GM08714 (cell line): ENCODE data around the gene MED23.
"Not testable (repeated sequence)": the region's sequence is repeated elsewhere in the genome, so short reads cannot be mapped to it uniquely, and the experiment has no call there.

Experiments used
- H3K4me3 ChIP-seq: fragments of 200-500 bp; sonication (Bioruptor generic); 2 replicates; pipeline ENCODE4 v1.5.1; 2014; ENCODE audit warnings: mild to moderate bottlenecking, low read length, inconsistent platforms
- ZNF274 ChIP-seq: IDR thresholded peaks from 2 replicates; pipeline ENCODE4 v1.6.1; 2012; ENCODE audit warnings: mild to moderate bottlenecking, low read depth, low read length

Gene MED23

DNA sequence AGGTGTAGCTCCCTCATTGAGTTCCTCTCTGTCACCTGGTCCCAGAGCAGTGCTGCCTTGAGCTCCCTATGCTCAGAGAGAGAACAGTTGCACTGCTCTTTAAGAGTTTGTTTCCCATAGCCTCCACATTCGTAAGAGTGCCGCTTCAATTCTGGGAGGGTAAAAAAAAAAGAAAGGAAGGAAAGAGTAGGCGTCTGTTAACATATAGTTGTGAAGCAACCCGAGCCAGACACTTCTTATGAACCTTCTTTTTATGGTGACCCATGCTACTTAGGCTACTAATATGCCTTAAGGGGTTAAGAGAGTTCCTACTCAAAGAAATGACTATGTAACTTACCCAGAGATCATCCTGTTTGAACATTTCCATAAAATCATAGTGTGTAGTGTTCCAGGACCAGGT lies 59.3 kb downstream of the MED23 start:
- no peak for TF ChIP-seq ZNF274

DNA sequence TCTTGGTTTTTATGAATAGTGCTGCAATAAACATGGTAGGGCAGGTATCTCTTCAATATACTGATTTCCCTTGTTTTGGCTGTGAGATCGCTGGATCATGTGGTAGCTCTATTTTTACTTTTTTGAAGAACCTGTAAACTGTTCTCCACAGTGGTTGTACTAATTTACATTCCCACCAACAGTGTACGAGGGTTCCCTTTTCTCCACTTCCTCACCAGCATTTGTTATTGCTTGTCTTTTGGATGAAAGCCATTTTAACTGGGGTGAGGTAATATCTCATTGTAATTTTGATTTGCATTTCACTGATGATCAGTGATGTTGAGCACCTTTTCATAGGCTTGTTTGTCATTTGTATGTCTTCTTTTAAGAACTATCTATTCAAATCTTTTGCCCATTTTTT lies 63.0 kb downstream of the MED23 start:
- no peak overlapping the region for H3K4me3 ChIP-seq
- no peak for TF ChIP-seq ZNF274

More for the DNA sequence above, 59.3 kb downstream of the MED23 start:
- H3K4me3 ChIP-seq: no peak overlapping the region

DNA sequence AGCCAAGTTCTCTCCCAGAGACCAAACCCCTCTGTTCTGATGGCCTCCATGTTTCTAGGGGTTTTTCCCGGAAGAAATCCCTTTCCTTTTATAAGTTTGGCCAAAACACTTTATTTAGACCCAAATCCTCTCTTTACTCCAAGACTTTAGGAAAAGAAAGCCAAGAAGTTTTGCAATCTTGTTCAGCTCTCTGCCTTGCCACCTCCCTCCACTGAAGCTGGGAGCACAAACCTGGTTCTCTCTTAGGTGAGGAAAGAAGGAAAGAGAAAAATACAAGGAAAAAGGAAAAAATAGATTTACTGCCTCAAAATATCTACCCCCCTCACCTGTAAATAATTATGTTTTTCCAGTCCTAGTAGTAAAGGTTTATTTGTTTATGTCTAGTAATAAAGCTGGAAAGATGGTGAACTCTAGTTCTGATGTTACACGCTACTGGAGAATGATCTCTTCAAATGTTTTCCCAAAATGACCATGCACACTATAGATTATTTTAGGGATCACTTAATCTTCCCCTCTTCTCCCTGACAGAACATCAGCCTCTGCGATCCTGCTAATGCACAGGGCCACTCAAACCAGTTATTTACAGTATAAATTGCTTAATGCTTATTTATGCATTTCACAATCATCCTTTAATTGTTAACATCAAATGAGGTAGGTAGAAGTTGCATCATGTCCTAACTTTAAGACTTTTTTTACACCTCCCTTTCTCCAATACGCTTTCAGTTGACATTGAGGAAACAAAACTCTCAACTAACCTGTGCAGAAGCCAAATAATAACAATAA lies 65.9 kb downstream of the MED23 start:
- no peak overlapping the region for H3K4me3 ChIP-seq
- TF ChIP-seq ZNF274: no peak

DNA sequence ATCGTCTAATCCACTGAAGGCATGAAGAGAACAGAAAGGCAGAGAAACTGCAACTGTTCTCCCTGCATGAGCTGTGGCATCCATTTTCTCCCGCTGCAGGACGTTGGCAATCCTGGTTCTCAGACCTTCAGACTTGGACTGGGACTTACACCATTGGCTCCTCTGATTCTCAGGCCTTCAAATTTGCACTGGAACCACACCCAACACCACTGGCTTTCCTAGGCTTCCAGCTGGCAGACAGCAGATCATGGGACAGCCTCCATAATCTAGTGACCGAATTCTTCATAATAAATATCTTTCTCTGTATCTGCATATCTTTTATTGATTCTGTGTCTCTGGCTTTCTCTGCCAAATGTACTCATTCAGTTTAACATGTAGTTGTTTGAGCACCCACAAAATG lies 69.1 kb downstream of the MED23 start:
- H3K4me3 ChIP-seq: no peak overlapping the region
- no peak for TF ChIP-seq ZNF274

DNA sequence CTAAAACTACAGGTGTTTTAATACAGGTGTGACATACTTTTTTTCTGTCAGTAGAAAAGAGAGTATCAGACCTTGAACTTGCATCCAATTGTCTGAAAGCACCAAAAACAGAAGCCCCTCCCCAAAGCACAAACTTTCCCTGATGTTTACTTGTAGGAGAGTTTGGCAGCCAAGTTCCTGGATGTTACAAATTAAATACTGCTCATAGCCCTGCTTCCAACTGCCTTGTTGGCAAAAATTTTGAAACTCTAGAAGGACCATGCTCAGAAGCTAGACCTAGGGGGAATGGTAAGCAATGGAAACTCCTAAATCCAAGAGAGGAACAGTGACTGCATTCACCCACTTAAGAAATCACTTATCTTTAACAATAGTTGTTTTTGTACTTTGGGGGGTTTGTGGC lies 72.0 kb downstream of the MED23 start:
- TF ChIP-seq ZNF274: no peak
- no peak overlapping the region for H3K4me3 ChIP-seq

DNA sequence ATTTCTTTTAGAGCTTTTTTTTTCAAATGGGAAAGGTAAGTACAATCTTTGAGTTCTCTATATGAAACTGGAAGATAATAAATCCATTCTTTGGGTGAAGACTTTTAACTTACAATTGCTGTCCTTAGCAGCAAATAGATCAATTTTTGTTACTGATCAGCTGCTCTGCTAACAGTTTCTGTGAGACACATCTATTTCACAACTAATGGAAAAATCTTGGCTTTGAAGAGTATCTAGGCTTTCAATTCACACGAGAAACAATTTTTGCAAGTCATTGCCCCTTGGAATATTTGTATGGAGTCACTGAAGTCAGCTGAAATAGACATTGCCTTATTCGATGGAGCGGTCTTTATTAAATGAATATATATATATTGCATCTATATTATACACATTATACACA lies 75.5 kb downstream of the MED23 start:
- TF ChIP-seq ZNF274: no peak
- H3K4me3 ChIP-seq: no peak overlapping the region

DNA sequence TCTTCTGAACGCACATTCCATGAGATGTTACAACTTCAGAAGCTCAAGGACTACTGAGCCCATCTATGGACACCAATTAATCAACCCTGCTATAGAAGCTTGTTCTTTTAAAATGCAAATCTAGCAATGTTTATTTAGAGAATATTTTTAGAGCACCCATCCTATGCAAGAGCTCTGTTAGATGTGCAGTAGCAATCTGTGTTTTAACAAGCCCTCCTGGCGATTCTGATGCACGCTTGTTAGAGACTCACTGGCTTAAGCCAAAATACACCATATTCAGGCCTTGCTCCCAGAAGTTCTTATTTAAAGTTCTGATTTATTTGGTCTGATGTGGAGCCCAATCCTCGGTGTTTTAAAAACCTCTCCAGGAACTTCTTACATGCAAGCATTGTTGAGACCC lies 76.1 kb downstream of the MED23 start:
- TF ChIP-seq ZNF274: no peak
- no peak overlapping the region for H3K4me3 ChIP-seq

DNA sequence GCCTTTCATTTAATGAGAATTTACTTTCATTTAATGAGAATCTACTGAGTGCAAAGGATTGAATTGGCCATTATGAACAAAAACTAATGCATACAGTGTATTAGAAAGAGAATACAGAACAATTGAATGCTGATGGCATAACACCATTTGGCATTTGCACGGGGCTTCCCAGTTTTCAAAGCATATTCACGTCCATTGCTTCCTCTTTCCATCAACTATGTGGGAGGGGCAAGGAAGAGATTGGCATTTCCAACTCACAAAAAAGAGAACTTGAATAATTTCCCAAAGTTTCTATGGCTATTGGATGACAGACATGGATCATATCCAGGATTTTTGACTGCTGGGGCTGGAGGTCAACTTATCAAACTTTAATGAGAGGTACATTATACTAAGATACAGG lies 78.2 kb downstream of the MED23 start:
- no peak for TF ChIP-seq ZNF274

DNA sequence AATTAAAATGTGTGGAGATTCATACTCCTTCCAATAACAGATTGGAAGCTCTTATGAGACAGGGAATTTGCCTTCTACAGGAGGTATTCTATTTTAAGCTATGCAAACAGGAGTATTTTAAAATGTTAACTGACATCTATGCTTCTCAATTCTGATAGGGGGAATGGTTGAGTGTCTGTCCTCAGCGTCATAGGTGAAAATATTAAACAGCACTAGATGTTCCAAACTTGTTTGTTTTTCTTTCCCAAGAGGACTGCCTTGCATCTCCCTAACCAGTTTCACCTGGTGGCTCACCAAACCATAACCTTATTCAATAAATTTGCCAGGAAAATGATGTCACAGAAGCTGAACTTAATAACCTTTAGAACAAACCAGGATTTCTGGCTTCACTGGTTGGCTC lies 79.6 kb downstream of the MED23 start:
- TF ChIP-seq ZNF274: no peak
- no peak overlapping the region for H3K4me3 ChIP-seq

More for the DNA sequence above, 78.2 kb downstream of the MED23 start:
- no peak overlapping the region for H3K4me3 ChIP-seq

DNA sequence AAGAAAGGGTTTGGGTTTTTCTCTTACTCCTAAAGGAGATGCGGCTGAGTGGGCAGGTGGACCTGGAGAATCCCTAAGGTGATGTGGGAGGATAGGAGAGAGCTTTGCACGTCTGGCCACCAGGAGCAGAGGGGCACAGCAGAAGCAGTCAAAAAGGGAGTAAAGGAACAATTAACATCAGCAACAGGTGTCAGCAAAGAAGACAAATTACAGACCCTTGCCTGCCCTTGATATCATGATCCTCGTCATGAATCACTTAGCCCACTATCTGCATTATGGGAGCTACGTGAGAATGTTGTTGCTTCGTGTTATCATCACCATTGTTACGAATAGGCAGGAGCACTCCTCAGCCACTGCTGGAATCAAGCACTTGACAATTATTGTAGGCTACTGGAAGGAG lies 80.6 kb downstream of the MED23 start:
- TF ChIP-seq ZNF274: no peak
- H3K4me3 ChIP-seq: no peak overlapping the region

DNA sequence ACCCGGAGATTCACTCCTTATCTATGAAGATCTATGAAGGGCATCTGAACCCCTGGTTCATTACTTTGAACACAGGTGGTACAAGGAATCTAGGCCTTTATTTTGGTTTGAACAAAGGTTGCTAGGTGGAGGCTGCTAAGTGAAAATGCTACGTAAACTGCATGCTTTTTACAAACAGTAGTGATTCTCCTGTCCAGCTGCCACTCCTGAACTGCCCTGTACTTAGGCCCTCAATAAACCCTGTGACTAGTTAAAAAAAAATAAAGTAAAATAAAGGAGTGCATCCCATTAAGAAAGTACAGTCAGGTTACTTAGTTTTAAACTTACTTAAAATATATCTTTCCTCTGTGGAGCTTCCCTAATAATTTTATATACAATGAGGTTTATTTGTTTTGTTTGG lies 82.7 kb downstream of the MED23 start:
- no peak overlapping the region for H3K4me3 ChIP-seq
- no peak for TF ChIP-seq ZNF274

DNA sequence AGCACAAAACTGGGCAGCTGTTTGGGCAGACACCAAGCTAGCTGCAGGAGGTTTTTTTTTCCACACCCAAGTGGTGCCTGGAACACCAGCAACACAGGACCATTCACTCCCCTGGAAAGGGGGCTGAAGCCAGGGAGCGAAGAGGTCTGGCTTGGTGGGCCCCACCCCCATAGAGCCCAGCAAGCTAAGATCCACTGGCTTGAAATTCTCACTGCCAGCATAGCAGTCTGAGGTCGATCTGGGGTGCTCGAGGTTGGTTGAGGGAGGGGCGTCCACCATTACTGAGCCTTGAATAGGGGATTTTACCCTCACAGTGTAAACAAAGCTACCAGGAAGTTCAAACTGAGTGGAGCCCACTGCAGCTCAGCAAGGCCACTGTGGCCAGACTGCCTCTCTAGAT lies 89.4 kb downstream of the MED23 start:
- not testable (repeated sequence) for H3K4me3 ChIP-seq

DNA sequence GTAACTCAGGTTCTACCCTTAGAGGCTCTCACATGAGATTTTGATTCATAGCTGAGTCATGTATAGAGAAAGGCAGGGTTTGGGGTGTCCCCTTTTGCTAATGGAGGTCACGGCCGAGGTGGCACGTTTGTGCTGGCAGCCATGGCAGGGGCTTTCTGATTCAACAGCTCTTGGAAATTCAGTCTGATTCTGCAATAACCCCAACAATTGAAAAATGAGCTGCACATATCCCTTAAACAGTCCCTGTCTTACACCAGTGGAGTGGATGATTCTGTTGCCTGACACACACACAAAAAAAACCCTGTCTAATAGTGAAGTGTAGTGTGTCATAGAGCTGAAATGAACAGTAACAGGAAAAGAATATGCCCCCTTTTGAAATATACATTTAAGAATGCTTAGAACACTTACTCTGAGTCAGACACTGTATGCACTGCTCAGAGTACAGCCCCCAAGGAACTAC lies 95.4 kb downstream of the MED23 start:
- no peak overlapping the region for H3K4me3 ChIP-seq
- no peak for TF ChIP-seq ZNF274

DNA sequence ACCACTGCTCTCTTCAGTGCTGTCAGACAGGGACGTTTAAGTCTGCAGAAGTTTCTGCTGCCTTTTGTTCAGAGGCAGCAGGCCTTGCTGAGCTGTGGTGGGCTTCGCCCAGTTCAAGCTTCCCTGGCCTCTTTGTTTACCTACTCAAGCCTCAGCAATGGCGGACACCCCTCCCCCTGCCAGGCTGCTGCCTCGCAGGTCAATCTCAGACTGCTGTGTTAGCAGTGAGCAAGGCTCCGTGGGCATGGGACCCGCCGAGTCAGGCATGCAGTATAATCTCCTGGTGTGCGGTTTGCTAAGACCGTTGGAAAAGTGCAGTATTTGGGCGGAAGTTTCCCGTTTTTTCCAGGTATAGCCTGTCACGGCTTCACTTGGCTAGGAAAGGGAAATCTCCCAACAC lies 96.4 kb downstream of the MED23 start:
- H3K4me3 ChIP-seq: not testable (repeated sequence)

DNA sequence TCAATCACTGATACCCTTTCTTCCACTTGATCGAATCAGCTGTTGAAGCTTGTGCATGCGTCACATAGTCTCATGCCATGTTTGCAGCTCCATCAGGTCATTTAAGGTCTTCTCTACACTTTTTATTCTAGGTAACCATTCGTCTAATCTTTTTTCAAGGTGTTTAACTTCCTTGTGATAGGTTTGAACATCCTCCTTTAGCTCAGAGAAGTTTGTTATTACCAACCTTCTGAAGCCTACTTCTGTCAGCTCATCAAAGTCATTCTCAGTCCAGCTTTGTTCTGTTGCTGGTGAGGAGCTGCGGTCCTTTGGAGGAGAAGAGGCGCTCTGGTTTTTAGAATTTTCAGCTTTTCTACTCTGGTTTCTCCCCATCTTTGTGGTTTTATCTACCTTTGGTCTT lies 97.1 kb downstream of the MED23 start:
- not testable (repeated sequence) for H3K4me3 ChIP-seq

DNA sequence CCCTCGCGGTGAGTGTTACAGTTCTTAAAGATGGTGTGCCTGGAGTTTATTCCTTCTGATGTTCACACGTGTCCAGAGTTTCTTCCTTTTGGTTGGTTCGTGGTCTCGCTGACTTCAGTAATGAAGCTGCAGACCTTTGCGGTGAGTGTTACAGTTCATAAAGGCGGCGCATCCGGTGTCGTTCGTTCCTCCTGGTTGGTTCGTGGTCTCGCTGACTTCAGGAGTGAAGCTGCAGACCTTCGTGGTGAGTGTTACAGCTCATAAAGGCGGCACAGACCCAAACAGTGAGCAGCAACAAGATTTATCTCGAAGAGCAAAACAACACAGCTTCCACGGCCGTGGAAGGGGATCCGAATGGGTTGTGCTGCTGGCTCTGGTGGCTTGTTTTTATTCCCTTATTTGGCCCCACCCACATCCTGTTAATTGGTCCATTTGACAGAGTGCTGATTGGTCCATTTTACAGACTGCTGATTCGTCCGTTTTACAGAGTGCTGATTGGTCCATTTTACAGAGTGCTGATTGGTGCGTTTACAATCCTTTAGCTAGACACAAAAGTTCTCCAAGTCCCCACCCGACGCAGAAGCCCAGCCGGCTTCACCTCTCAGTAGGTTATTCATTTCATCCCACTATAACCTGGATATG lies 103.2 kb downstream of the MED23 start:
- no peak overlapping the region for H3K4me3 ChIP-seq
- TF ChIP-seq ZNF274: no peak
